ENCODE measurements around the gene CFAP97. TPM values are rescaled to one million over a fixed set of nuclear protein-coding genes. Genes with fewer than 3 reads are reported as not detected.

The CFAP97 gene
- total RNA-seq, 1 donor from 2014 or later: 78.6 TPM

- no peaks in the 10 kb centered on the region for H3K4me1 ChIP-seq
- H3K27me3 ChIP-seq: no peaks in the 10 kb centered on the region
- H4K20me1 ChIP-seq (ENCODE audit: low read depth): peaks cover 3% of the 10 kb centered on the region
- no peak overlapping the region for H3K27ac Mint-ChIP-seq
- no peak overlapping the region for H2AFZ ChIP-seq (replicated peaks)
- no peaks in the 10 kb centered on the region for H3F3A ChIP-seq (ENCODE audit: low read depth)
- H3K4me3 Mint-ChIP-seq: no peak overlapping the region
- H3K36me3 Mint-ChIP-seq: peaks cover 11% of the 10 kb centered on the region
- H3K4me2 ChIP-seq: no peak overlapping the region
- H3K9ac ChIP-seq: no peak overlapping the region
- TF ChIP-seq EZH2phosphoT487 (IDR thresholded peaks at IDR 0.05) (no peak), EZH2 (IDR thresholded peaks at IDR 0.05) (no peak), CTCF (IDR thresholded peaks at IDR 0.05) (no peak)
- no peak overlapping the region for H3K27ac ChIP-seq
- H3K36me3 ChIP-seq: no peaks in the 10 kb centered on the region
- H3K79me2 ChIP-seq (ENCODE audit: low read depth): peaks cover 68% of the 10 kb centered on the region
- DNase-seq (ENCODE audit: low spot score): no peak
- peaks cover 13% of the 10 kb centered on the region for H3K9me3 Mint-ChIP-seq
- H3K9me3 ChIP-seq (ENCODE audit: low read depth): peaks cover 9% of the 10 kb centered on the region
- peaks cover 3% of the 10 kb centered on the region for H3K27me3 Mint-ChIP-seq (ENCODE audit: insufficient read depth, low read depth)
- peaks cover 8% of the 10 kb centered on the region for H3K4me1 Mint-ChIP-seq
- no peak overlapping the region for H3K4me3 ChIP-seq
Observed at GRCh38 chr4:185235119-185235842, 31.5 kb upstream of the CFAP97 start.

GRCh38 chr4:185232370-185232769, 28.6 kb upstream of the CFAP97 start:
- Histone ChIP-seq H3K36me3 (no peaks in the 10 kb centered on the region), H3K27ac (no peak overlapping the region), H3K79me2 (ENCODE audit: low read depth) (peaks cover 81% of the 10 kb centered on the region), H3K9ac (no peak overlapping the region), H3K4me2 (no peak overlapping the region), H4K20me1 (ENCODE audit: low read depth) (peaks cover 24% of the 10 kb centered on the region), H3K4me3 (no peak overlapping the region), H2AFZ (replicated peaks) (no peak overlapping the region), H3K4me1 (no peaks in the 10 kb centered on the region), H3K27me3 (no peaks in the 10 kb centered on the region), H3K9me3 (ENCODE audit: low read depth) (no peaks in the 10 kb centered on the region), H3F3A (ENCODE audit: low read depth) (peaks cover 4% of the 10 kb centered on the region)
- no peak overlapping the region for H3K27ac Mint-ChIP-seq
- TF ChIP-seq EZH2 (IDR thresholded peaks at IDR 0.05) (no peak), CTCF (IDR thresholded peaks at IDR 0.05) (no peak)
- no peaks in the 10 kb centered on the region for H3K9me3 Mint-ChIP-seq
- no peak overlapping the region for H3K4me3 Mint-ChIP-seq
- peaks cover 8% of the 10 kb centered on the region for H3K4me1 Mint-ChIP-seq
- H3K27me3 Mint-ChIP-seq (ENCODE audit: insufficient read depth, low read depth): peaks cover 3% of the 10 kb centered on the region
- H3K36me3 Mint-ChIP-seq: peaks cover 2% of the 10 kb centered on the region
- DNase-seq (ENCODE audit: low spot score): no peak

GRCh38 chr4:185229021-185229818, 25.4 kb upstream of the CFAP97 start:
- peaks cover 5% of the 10 kb centered on the region for H3K27me3 Mint-ChIP-seq (ENCODE audit: insufficient read depth, low read depth)
- no peaks in the 10 kb centered on the region for H3K4me1 Mint-ChIP-seq
- H3K36me3 Mint-ChIP-seq: peaks cover 2% of the 10 kb centered on the region
- Histone ChIP-seq H3K4me3 (no peak overlapping the region), H3F3A (ENCODE audit: low read depth) (peaks cover 4% of the 10 kb centered on the region), H4K20me1 (ENCODE audit: low read depth) (peaks cover 45% of the 10 kb centered on the region), H3K9me3 (ENCODE audit: low read depth) (no peaks in the 10 kb centered on the region), H3K79me2 (ENCODE audit: low read depth) (peaks cover 86% of the 10 kb centered on the region), H2AFZ (replicated peaks) (no peak overlapping the region), H3K9ac (no peak overlapping the region), H3K27ac (no peak overlapping the region), H3K4me2 (no peak overlapping the region), H3K4me1 (no peaks in the 10 kb centered on the region), H3K36me3 (no peaks in the 10 kb centered on the region), H3K27me3 (no peaks in the 10 kb centered on the region)
- no peak overlapping the region for H3K27ac Mint-ChIP-seq
- no peak for TF ChIP-seq EZH2phosphoT487 (IDR thresholded peaks at IDR 0.05)
- TF ChIP-seq CTCF (IDR thresholded peaks at IDR 0.05): no peak
- TF ChIP-seq EZH2 (IDR thresholded peaks at IDR 0.05): no peak
- no peaks in the 10 kb centered on the region for H3K9me3 Mint-ChIP-seq
- DNase-seq (ENCODE audit: low spot score): no peak
- H3K4me3 Mint-ChIP-seq: no peak overlapping the region

Data from neural progenitor cell (in vitro differentiated cells).